Measurements from ENCODE around the gene CCL8.

Gene CCL8

GRCh38 chr17:34368196-34368945, 49.1 kb downstream of the CCL8 start:
- no peak for DNase-seq

GRCh38 chr17:34368946-34369500, 49.8 kb downstream of the CCL8 start:
- no peak for DNase-seq

- DNase-seq, result no peak
These were observed 50.3 kb downstream of the CCL8 start for GRCh38 chr17:34369571-34369970.

GRCh38 chr17:34370376-34370996, 51.3 kb downstream of the CCL8 start:
- DNase-seq, result no peak

GRCh38 chr17:34370997-34371395, 51.8 kb downstream of the CCL8 start:
- no peak for DNase-seq

Data from NCI-H526 treated with DMSO at 0.1 percent for 48 hours (cell line).